Heart left ventricle (tissue), 13 donors: Measurements from ENCODE around the gene SF3B2.

Experiments
- CTCF ChIP-seq, 12 donors: fragments of 200-600 bp; sonication (generic) in 4 of 12; IDR thresholded peaks; one replicate each; pipeline versions ENCODE4 v1.5.0 to v1.8.0; 2018 to 2022; ENCODE audit warnings: antibody characterized with exemption in 12 of 12, mild to moderate bottlenecking in 5 of 12
- POLR2A ChIP-seq, 2 donors: fragments of 450-650 bp; IDR thresholded peaks; one replicate each; pipeline ENCODE4 v1.6.1; 2017; ENCODE audit warnings: antibody characterized with exemption in 2 of 2, mild to moderate bottlenecking in 2 of 2, moderate library complexity in 2 of 2
- donor health status: ischemic (EF 13 %, LVEDD 7.1; RV severe dilation, severe dysfunction).
- donor health status: DM: no; HTN: yes; CAD: no.
- donor health status: DM: no; HTN: no; CAD: no.
- donor health status: ischemic (EF 25% LVEDD 6.9; RV normal size, moderate dysfunction).
- donor health status: ischemic (EF 25% LVEDD 5.7; RV mildly dilated, moderate dysfunction).
- donor health status: ischemic (EF 35%, LVEDD 5.7; RV mildly dilated, moderate dysfunction).
- donor health status: nonischemic (EF 11% LVEDD 7.7; RV severe dilation, severe dysfunction).
- donor health status: DM: yes; HTN: yes; CAD: no.
- donor health status: PGD.
- donor health status: ischemic (EF 29% LVEDD 5.4; RV normal size, mild dysfunction).
- donor health status: nonischemic (EF 23%, LVEDD 6.1; RV moderate dilation, normal function).

- TF ChIP-seq CTCF (IDR thresholded peaks at IDR 0.05) (no peak), POLR2A (IDR thresholded peaks at IDR 0.05) (no peak)
These were observed 48.9 kb downstream of the SF3B2 start for GRCh38 chr11:66101066-66101464.
